Femur (tissue), 1 donor: Measurements from ENCODE around the gene LRRC10.
A peak's percentile ranks its signal among the peaks of the same experiment; 100 is the strongest.

Source experiments
- DNase-seq: peaks from one replicate; pipeline ENCODE4 v3.0.0-alpha.2; 2017

The LRRC10 gene, protein sequence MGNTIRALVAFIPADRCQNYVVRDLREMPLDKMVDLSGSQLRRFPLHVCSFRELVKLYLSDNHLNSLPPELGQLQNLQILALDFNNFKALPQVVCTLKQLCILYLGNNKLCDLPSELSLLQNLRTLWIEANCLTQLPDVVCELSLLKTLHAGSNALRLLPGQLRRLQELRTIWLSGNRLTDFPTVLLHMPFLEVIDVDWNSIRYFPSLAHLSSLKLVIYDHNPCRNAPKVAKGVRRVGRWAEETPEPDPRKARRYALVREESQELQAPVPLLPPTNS

DNA sequence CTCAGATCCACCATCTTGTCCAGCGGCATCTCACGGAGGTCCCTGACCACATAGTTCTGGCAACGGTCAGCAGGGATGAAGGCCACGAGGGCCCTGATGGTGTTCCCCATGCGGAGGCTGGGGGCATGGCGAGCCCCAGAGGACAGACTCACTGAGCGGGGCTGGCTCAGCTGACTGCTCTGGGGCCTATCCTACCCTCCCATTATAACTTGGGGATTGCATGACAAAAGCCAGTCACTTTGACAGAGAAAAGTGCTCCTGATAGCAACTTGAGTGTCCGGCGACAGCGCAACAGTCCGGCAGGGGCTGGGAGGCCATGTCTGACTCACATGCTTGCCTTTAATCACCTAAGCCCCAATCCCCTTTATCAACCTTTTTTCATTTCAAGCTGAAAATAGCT lies at the start of gene LRRC10:
Gene LRRC10, minus strand, starts transcription at position 179 of the 400 bp plus-strand sequence. Its CDS starts 69 bp downstream, at position 110.
- no peak for DNase-seq

DNA sequence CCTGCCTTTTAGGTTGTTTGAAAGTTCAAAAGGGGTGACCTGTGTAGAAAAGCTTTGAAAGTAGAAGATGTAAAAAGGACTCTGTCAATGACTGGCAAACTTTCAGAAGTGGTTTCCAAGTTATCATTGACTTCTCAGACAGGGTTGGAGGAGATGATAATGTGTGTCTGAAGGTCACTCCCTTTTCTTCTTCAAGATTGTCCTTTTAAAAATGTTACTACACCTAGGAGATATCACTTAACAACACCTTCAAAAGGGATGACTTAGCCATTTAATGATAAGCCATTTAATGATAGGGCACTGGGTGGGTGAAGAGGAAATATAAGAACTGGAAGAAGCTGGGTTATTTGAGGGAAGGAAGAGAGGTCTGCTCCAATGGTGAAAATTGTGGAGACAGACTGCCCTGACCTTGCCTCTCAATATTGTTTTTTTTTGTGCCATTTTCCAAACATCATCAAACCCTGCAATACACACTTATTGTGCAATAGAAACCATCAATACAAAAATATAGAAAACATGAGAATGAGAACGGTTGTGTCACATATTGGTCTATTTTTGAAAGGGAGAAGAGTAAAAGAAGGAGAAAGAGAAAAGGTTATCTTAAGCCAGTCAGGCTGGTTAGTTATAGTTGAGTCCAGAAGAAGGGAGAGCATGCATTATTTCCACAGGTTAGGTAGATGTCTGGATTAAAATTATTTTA lies 49.6 kb upstream of the LRRC10 start:
- no peak for DNase-seq

DNA sequence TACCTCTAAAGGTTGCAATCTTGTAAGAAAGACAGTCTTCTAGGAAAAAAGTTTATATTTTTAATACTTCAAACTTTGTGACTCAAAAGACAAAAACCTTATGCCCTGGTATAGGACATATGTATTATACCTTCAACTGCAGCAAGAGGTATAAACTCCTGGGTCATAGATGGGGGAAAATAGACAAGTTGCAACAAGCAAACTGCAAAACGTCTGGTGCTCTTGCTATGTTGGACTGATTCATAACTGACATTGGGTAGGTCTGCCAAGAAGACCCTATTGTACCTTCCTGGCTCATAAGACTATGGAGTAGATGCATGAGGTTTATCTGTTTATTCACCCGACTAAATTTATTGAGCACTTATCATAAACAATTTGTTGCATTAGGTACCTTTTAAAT lies 47.5 kb upstream of the LRRC10 start:
- no peak for DNase-seq

DNA sequence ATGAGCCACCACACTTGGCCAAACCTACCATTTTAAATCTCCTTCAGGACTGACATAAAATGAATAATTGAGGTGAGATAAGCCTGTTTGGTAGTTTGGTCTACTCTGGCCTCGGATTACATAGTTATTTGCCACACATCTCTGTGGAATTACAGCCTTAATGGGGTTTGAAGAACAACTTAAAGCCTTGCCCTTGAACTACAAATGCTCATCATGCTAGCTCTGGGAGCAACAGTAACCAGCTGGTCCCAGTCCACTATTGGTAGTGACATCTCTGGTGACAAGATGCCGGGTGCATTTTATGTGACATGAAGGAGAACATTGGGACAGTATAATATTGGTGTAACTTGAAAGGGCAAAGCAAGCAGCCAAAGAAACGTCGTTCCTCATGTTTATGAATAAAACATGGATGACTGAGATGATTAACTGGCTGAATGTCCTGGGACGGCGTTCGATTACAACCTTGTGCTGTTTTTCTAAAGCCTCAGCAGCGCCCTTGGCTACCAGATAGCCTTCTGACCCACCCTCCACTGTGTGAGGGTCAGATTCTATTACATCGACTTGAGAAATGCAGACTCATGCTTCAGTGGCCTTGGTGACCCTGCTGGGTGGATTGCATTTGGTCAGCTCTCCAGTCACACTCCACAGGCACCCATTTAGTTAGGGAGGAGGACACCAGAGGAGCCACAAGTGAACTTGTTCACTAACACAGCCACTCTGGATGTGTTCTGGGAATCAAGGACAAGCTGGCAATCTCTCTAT lies 46.9 kb upstream of the LRRC10 start:
- DNase-seq, result peak; percentile 43

DNA sequence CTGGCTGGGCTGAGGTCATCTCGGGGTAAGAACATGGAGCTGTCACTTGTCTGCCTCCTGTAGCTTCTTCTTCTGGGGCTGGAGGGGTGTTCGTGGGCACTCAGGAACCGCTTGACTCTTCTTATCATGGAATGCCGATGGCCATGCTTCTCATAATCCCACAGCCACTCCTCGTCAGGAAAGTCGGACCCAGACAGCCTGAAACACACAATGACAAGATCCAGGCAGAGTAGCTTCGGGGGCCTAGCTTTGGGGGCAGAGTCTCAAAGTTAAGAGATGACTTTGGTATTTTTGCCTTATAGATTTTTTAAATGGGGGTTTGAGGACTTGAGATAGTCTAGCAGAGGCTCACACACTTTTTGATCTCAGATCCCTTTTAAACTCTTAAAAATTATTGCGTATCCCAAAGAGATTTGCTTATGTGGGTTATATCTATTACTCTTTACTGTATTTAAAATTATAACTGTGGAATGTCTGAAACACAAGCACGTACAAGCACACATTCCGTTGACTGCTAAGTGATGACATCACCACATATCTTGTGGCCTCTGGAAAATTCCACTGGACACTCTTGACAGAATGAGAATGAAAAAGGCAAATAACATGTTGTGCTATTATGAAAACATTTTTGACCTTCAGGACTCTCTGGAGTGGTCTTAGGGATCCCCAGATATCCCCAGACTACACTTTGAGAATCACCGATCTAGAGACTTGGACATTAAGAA lies 45.1 kb upstream of the LRRC10 start:
- no peak for DNase-seq

DNA sequence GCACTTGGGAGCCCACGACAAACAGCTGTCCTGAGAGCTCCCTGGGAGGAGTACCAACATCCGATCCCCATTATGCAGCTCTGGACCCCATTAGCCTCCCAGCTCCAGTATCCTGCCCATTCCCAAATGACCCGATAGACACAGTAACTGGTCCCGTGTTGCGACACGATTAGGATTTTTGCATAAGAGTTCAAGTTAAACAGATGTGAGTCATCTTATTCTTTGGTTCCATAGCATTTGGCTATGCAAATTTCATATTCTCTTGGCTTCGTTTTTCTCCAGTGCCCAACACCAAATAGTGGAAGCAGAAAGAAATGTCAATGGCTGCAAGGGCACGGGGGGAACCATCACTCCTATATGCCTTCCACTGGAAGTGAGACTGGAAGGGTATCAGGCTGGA lies 43.0 kb upstream of the LRRC10 start:
- no peak for DNase-seq

DNA sequence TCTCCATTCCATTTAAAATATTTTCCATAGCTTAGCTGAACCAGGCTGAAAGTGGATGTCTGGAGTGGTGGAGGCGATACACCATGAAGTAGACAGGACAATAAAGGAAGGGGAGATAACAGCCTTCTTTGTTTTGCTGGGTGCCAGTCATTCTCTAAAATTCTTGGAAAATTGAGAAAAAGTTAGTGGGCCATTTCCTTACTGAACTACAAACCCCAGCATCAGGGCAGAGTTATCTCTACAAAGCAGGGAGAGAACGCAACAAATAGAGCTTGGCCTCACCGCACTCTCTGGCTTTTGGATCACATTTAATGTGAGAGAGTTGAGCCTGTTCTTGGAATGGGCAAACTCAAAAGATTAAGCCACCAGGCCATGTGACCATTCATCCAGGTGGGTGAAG lies 41.2 kb upstream of the LRRC10 start:
- DNase-seq, result no peak

DNA sequence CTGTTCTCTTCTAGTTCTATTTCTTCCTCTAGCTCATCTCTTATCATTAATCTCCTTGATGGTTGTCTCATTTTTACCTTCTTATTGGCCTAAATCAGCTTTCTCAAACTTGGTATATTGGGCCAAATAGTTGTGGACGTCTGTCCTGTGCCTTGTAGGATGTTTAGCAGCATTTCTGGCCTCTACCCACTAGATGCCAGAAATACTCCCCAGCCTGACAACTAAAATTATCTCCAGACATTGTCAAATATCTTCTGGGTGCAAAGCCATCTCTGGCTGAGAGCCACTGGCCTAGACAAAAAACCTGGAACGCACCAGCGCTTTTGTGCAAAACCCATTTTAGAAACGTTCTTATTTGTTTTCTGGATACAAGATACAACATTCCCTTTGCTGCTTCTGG lies 38.8 kb upstream of the LRRC10 start:
- DNase-seq, result no peak

DNA sequence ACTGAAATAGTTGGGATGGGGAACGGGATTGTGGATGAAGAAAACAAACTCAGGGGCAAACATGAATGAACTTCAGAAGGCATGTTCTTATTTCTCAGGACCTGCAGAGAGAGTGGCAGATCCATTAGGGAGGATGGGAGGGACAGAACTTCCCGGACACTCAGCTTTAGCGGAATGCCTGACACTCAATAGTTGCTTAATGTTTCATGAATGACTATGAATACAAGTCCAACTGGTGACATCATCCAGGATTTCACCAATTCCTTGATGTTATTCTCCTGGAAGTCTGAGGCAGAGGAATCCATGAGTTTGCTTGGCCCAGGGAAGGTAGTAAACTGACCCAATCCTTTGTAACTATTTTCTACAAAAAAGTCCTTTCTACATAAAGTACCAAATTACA lies 37.8 kb upstream of the LRRC10 start:
- DNase-seq, result no peak

DNA sequence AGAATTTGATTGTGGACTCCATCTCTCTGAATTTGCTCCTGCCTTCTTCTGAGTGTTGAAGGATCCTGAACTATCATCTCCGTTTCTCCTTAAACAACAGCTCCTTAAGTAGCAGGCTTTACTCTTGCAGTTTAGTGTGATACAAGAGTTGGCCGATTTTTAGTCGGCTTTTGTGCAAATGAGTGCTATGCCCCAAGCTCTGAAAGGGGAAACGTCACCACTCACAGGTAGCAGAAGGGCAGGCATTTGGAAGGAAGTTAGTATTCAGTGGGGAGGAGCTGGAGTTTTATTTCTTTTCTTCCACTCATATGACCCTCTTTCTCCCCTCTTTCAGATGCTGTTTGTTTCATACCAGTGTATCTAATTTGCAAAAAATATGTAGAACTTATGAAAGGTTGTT lies 36.5 kb upstream of the LRRC10 start:
- DNase-seq, result no peak

DNA sequence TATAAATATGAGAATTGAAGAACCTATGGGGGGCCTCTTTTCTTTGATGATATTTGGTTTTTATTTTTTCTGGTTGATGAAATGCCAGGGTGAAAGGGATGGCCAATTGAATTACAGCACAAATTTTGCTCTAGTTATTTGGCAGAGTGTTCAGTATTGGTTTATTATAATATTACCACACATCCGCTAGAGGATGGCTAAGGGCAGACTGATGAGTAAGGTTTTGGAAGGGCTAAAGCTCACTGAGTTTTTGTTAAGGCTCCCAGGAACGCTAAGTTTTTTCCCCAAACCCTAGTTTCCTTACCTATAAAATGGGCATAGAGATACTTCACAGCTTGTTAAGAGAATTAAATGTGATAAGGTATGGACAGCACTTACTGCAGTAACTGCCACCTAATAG lies 34.3 kb upstream of the LRRC10 start:
- DNase-seq, result no peak

DNA sequence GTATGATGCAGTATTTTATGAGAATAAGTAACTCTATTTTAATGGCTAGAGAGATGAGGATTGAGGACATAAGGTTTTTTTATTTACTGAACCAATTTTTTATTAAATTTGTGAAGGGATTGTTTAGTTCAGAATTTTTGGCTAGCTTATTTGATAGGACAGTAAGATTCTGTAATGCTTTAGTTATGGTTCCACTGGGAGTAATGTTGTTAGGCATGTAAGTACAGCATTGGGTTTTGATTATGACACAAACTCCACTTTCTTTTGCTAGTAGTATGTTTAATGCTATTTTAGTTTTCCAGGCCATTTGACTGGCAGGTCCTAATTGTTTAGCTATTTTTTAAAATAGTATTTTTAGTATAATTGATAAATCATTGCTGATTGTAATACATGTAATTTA lies 33.8 kb upstream of the LRRC10 start:
- no peak for DNase-seq

DNA sequence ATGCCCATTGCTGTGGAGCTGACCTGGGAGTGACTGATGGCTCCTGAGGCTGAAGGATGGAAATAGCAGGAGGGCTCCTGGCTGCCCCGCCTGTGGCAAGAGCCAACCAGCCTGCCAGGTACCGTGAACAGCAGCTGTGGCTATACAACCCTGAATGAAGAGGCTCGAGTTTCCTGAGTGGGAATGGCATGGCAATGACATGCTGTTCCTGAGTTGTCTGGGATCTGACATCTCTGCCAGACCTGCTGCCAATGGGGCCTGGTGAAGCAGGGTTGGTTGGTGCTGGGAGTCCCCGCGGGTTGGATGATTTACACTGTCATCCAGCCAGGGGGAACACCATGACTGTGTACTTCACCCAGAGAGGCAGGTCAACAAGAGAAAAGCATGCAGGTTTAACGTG lies 31.8 kb upstream of the LRRC10 start:
- DNase-seq, result no peak

DNA sequence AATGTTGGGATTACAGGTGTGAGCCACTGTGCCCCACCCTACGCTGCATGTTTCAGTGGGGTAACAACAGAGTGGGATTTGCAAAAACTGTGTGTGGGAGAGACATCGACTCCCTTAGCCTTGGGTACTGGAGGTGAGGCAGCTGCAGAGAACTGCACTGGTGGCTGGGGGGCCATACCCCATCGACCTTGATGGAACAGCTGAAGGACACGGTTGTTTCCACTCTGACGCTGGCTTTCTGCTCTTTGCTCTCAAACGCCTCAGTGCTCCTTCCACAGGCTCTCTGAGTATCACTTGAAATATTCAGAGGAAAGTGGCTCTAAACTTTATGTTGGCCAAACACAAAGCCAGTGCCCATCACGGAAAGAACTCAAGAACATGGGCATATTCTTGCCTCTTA lies 30.8 kb upstream of the LRRC10 start:
- DNase-seq, result no peak

DNA sequence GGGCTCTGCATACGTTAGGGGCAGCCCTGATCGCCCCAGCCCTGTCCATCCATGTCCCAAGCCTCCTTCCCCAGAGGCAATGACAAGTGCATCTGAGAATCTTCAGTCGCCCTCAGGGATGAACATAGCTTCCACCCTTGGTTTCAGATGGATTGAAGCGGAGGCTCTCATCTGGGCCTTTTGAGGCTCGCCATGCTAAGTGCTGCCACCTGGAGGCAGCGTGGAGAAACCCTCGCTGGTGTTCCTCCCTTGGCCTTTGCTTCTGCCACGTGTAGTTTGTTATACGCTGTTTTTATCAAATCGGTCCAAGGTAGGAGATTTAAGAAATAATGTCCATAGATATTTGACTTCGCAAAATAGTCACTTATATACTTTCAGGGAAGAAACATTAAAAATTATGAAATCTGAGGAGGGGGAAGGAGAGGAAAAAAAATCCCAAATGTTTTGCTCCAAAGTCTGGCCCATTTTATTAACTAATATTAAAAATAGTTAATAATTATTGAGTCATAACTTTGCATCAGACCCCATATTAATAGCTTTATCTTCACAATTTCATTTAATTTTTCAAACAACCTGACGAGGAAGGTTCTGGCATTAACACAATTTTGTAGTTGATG lies 28.8 kb upstream of the LRRC10 start:
- DNase-seq, result peak; percentile 58

DNA sequence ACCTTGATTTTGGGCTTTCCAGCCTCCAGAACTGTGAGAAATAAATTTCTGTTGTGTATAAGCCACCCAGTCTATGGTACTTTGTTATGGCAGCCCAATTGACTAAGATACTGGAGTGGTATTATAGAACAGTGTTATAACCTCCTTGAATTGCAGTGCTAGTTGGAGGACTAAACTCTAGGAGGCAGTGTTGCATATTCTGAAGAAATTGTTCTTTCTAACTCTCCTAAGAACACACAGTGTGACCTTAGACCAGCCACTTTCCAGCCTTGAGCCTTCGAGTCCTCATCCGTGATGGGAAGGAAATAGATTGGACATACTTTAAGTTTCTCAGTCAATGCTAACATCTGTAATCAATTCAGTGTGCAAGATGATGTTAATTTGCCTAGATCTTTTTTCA lies 22.4 kb upstream of the LRRC10 start:
- DNase-seq, result no peak

DNA sequence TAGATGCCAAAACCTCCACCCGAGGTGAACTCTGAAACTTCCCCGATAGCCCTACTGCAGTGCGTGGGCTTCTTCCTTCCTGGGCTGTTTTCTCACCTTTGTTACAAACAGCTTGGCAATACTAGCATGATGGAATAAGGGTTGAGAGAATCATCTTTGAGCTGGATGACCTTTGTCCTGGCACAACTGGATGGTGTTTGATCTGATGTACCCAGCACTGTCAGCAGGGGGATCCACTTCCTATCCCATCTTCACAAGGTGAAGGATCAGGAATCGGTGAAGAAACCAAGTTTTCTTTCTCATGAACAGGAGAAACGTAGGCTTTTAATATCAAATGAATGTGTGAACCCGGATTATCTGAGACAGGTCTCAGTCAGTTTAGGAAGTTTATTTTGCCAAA lies 19.5 kb upstream of the LRRC10 start:
- no peak for DNase-seq

DNA sequence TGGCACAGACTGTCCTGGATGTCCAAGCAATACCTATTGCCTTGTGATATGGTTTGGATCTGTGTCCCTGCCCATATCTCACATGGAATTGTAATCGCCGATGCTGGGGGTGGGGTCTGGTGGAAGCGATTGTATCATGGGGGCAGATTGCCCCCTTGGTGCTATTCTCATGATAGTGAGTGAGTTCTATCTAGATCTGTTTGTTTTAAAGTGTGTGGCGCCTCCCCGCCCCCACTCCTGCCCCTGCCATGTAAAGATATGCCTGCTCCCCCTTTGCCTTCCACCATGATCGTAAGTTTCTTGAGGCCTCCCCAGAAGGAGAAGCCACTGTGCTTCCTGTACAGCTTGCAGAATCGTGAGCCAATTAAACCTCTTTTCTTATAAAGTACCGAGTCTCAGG lies 16.8 kb upstream of the LRRC10 start:
- no peak for DNase-seq

DNA sequence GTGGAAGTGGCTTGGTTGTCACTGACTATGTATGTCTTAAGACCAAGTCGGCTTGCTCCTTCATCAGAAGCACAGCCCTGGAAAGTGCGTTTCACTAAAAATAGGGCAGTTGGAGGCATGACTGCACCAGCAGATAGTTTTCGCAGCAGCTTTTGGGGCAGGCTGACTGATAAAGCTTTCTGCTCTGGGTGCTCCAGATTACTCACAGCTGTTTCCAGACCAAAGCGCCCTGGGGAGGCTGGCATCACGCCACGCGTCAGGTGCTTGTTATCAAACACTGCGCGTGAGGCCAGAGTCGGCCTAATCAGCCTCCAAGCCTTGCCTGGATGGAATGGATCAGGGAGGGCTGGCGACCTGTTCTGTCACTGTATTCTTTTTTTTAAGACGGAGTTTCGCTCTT lies 13.3 kb upstream of the LRRC10 start:
- peak; percentile 50 for DNase-seq

DNA sequence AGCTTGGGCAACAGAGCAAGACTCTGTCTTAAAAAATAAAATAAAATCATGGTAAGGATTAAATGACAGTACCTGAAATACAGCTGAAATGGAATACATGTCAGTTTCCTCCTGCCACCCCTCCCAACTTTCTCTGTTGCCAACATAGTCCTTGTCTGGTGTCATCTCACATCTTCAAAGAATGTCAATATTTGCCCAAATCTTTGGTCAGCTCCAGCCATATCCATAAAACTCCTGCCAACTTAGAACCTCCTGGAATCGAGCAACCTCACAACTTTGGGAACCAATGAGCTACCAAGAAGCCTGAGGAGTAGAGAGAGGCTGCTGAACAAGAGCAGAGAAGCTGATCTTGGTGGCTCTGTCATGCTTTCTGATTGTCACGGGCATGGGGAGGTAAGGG lies 10.8 kb upstream of the LRRC10 start:
- DNase-seq, result no peak

DNA sequence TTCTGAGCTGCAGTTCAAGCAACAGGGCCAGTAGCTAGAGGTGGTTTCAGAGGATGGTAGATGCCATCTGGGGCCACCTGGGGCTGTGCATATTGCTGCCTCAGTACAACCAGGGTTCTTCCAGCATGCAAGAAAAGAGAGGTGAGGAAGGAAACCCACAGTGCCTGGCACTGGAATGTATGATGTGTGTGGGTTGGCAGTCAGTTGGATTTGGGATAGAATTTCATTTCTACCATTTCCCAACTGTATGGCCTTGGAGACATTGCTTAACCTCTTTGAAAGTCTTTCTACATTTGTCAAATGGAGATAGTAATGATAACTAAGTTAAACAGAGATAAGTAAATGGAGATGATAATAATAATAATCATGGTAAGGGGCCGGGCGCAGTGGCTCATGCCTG lies 10.2 kb upstream of the LRRC10 start:
- no peak for DNase-seq

DNA sequence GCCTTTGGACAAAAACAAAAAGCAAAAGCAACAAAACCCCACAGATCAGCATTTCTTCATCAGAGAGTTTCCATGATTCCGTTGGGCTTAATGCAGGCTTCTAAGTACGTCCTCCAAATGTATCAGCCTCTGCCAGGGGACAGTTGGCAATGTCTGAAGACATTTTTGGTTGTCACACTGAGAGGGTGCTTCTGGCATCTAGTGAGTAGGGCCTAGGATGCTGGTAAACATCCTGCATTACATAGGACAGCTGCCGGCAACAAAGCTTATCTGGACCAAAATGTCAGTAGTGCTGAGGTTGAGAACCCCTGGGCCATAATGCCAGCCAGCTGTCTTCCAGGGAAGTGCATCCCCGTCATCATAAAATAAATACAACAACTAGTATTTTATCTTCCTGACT lies 9.4 kb upstream of the LRRC10 start:
- no peak for DNase-seq

DNA sequence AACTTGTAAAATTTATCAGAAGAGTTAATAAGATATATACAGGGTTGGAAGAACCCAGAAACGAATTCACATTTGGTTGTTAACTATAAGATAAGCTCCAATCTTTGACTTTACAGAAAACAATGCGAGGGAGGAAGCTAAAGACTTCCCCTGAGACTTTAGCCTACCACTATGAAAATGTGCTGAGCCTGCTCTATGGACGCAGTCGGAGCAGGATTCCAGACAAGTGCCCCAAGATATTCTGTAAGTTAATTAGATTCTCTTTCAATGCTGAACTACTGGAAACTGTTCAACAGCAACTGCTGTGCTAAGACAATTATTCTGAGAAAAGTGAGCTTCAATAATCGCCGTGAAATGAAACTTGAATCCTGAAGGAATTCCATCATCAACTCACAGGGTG lies 8.3 kb upstream of the LRRC10 start:
- no peak for DNase-seq
